Measurements from ENCODE around the gene CDCP1.

Gene CDCP1

GRCh38 chr3:45126730-45127129 is 19.4 kb downstream of the CDCP1 start:
- H3K79me2 ChIP-seq (ENCODE audit: insufficient read depth, low read length) = no peaks in the 10 kb centered on the region
- H3K4me2 ChIP-seq (ENCODE audit: low read length) = no peak overlapping the region
- H3K9me3 ChIP-seq (ENCODE audit: low read length) = no peaks in the 10 kb centered on the region
- no peaks in the 10 kb centered on the region for H4K20me1 ChIP-seq (ENCODE audit: insufficient read depth, low read length)
- no peak for TF ChIP-seq EZH2 (IDR thresholded peaks at IDR 0.05; ENCODE audit: borderline replicate concordance, low read length)
- TF ChIP-seq, protein P1, sequence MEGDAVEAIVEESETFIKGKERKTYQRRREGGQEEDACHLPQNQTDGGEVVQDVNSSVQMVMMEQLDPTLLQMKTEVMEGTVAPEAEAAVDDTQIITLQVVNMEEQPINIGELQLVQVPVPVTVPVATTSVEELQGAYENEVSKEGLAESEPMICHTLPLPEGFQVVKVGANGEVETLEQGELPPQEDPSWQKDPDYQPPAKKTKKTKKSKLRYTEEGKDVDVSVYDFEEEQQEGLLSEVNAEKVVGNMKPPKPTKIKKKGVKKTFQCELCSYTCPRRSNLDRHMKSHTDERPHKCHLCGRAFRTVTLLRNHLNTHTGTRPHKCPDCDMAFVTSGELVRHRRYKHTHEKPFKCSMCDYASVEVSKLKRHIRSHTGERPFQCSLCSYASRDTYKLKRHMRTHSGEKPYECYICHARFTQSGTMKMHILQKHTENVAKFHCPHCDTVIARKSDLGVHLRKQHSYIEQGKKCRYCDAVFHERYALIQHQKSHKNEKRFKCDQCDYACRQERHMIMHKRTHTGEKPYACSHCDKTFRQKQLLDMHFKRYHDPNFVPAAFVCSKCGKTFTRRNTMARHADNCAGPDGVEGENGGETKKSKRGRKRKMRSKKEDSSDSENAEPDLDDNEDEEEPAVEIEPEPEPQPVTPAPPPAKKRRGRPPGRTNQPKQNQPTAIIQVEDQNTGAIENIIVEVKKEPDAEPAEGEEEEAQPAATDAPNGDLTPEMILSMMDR (IDR thresholded peaks at IDR 0.05; ENCODE audit: low read length) = no peak
- no peak overlapping the region for H2AFZ ChIP-seq (ENCODE audit: low read length)
- H3K36me3 ChIP-seq (ENCODE audit: insufficient read depth, low read length) = no peaks in the 10 kb centered on the region
- H3K4me1 ChIP-seq (ENCODE audit: insufficient read depth, low read length, severe bottlenecking) = no peaks in the 10 kb centered on the region
- H3K27ac ChIP-seq (ENCODE audit: low read depth, low read length, poor library complexity, severe bottlenecking) = no peak overlapping the region
- no peak overlapping the region for H3K9ac ChIP-seq (ENCODE audit: low read length)
- H3K27me3 ChIP-seq (ENCODE audit: insufficient read depth, low read length) = 0 out of 2 replicates have a peak, but pooled peaks cover 4% of the 10 kb centered on the region
- no peaks in the 10 kb centered on the region for H3K9me2 ChIP-seq (ENCODE audit: low read depth, low read length)
- H3F3A ChIP-seq (ENCODE audit: insufficient read depth, low read length) = no peaks in the 10 kb centered on the region
- no peak overlapping the region for H3K4me3 ChIP-seq (ENCODE audit: low read depth, low read length, poor library complexity, severe bottlenecking)

GRCh38 chr3:45125550-45126026 is 20.6 kb downstream of the CDCP1 start:
- H3K9ac ChIP-seq (ENCODE audit: low read length) = no peak overlapping the region
- H3K9me3 ChIP-seq (ENCODE audit: low read length) = no peaks in the 10 kb centered on the region
- no peak overlapping the region for H3K27ac ChIP-seq (ENCODE audit: low read depth, low read length, poor library complexity, severe bottlenecking)
- no peak overlapping the region for H2AFZ ChIP-seq (ENCODE audit: low read length)
- no peaks in the 10 kb centered on the region for H3K9me2 ChIP-seq (ENCODE audit: low read depth, low read length)
- TF ChIP-seq, protein P1 (IDR thresholded peaks at IDR 0.05; ENCODE audit: low read length) = no peak
- no peak for TF ChIP-seq EZH2 (IDR thresholded peaks at IDR 0.05; ENCODE audit: borderline replicate concordance, low read length)
- no peaks in the 10 kb centered on the region for H3K79me2 ChIP-seq (ENCODE audit: insufficient read depth, low read length)
- no peaks in the 10 kb centered on the region for H3K36me3 ChIP-seq (ENCODE audit: insufficient read depth, low read length)
- H3K27me3 ChIP-seq (ENCODE audit: insufficient read depth, low read length) = 0 out of 2 replicates have a peak, but pooled peaks cover 4% of the 10 kb centered on the region
- no peak overlapping the region for H3K4me3 ChIP-seq (ENCODE audit: low read depth, low read length, poor library complexity, severe bottlenecking)
- no peaks in the 10 kb centered on the region for H4K20me1 ChIP-seq (ENCODE audit: insufficient read depth, low read length)
- no peaks in the 10 kb centered on the region for H3K4me1 ChIP-seq (ENCODE audit: insufficient read depth, low read length, severe bottlenecking)
- no peaks in the 10 kb centered on the region for H3F3A ChIP-seq (ENCODE audit: insufficient read depth, low read length)
- H3K4me2 ChIP-seq (ENCODE audit: low read length) = no peak overlapping the region

DNA sequence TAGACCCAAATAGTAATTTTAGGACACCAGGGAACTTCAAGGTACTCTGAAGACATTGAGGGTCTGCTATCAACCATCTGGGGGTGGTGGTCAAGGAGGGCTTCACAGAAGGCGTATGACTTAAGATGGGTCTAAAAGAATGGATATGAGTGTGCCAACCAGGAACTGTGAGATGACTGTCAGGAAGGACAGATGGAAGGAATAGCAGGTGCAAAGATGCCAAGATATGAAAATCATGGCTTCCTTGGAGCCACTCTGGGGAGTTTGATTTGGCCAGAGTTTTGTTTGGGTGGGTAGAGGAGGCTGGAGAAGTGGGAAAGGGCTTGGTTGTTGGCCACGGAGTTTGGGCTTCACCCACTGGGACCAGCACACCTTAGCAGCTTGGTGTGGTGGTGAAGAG is 21.2 kb downstream of the CDCP1 start:
- H3K9ac ChIP-seq (ENCODE audit: low read length) = no peak overlapping the region
- no peaks in the 10 kb centered on the region for H3K36me3 ChIP-seq (ENCODE audit: insufficient read depth, low read length)
- no peaks in the 10 kb centered on the region for H3K4me1 ChIP-seq (ENCODE audit: insufficient read depth, low read length, severe bottlenecking)
- H4K20me1 ChIP-seq (ENCODE audit: insufficient read depth, low read length) = no peaks in the 10 kb centered on the region
- H2AFZ ChIP-seq (ENCODE audit: low read length) = no peak overlapping the region
- H3K9me3 ChIP-seq (ENCODE audit: low read length) = no peaks in the 10 kb centered on the region
- no peak overlapping the region for H3K4me2 ChIP-seq (ENCODE audit: low read length)
- no peak overlapping the region for H3K4me3 ChIP-seq (ENCODE audit: low read depth, low read length, poor library complexity, severe bottlenecking)
- H3K27me3 ChIP-seq (ENCODE audit: insufficient read depth, low read length) = 0 out of 2 replicates have a peak, but pooled peaks cover 4% of the 10 kb centered on the region
- no peak for TF ChIP-seq EZH2 (IDR thresholded peaks at IDR 0.05; ENCODE audit: borderline replicate concordance, low read length)
- TF ChIP-seq, protein P1 (IDR thresholded peaks at IDR 0.05; ENCODE audit: low read length) = no peak
- no peaks in the 10 kb centered on the region for H3K9me2 ChIP-seq (ENCODE audit: low read depth, low read length)
- no peaks in the 10 kb centered on the region for H3F3A ChIP-seq (ENCODE audit: insufficient read depth, low read length)
- no peak overlapping the region for H3K27ac ChIP-seq (ENCODE audit: low read depth, low read length, poor library complexity, severe bottlenecking)
- no peaks in the 10 kb centered on the region for H3K79me2 ChIP-seq (ENCODE audit: insufficient read depth, low read length)
